Spleen (tissue), 11 donors: ENCODE results near the gene CPE. TPM values are rescaled to one million over a fixed set of nuclear protein-coding genes. Genes with fewer than 3 reads are reported as not detected.

Source experiments
- DNase-seq: peaks from one replicate; pipeline ENCODE4 v3.0.0-alpha.2; 2020
- H3K27ac ChIP-seq, 8 donors: fragments of 200-600 bp; sonication (generic) in 7 of 8; 1 replicate in 4 of 8; 2 replicates in 4 of 8; pipeline versions ENCODE4 v1.5.0 to v1.8.0; 2016 to 2021; ENCODE audit warnings: inconsistent platforms in 4 of 8, mild to moderate bottlenecking in 4 of 8, moderate library complexity in 1 of 8
- H3K27me3 ChIP-seq, 7 donors: fragments of 200-600 bp; sonication (generic) in 6 of 7; replicated peaks in 1 of 7; 1 replicate in 4 of 7; 2 replicates in 3 of 7; pipeline versions ENCODE4 v1.5.0 to v1.8.0; 2016 to 2021; ENCODE audit warnings: inconsistent platforms in 3 of 7, mild to moderate bottlenecking in 1 of 7
- H3K36me3 ChIP-seq, 6 donors: fragments of 200-600 bp; sonication (generic) in 5 of 6; 1 replicate in 4 of 6; 2 replicates in 2 of 6; pipeline versions ENCODE4 v1.5.0 to v1.8.0; 2016 to 2021; ENCODE audit warnings: inconsistent platforms in 2 of 6
- H3K4me1 ChIP-seq, 6 donors: fragments of 200-600 bp; sonication (generic) in 5 of 6; 1 replicate in 3 of 6; 2 replicates in 3 of 6; pipeline versions ENCODE4 v1.5.0 to v1.8.0; 2016 to 2021; ENCODE audit warnings: inconsistent platforms in 3 of 6
- H3K4me3 ChIP-seq, 8 donors: fragments of 200-600 bp; sonication (generic) in 7 of 8; 1 replicate in 4 of 8; 2 replicates in 4 of 8; pipeline versions ENCODE4 v1.5.0 to v1.8.0; 2016 to 2021; ENCODE audit warnings: inconsistent platforms in 4 of 8, mild to moderate bottlenecking in 4 of 8, moderate library complexity in 2 of 8
- H3K9me3 ChIP-seq, 8 donors: fragments of 200-600 bp; sonication (generic) in 7 of 8; 1 replicate in 4 of 8; 2 replicates in 4 of 8; pipeline versions ENCODE4 v1.5.0 to v1.8.0; 2016 to 2021; ENCODE audit warnings: inconsistent platforms in 4 of 8
- POLR2A ChIP-seq, 3 donors: fragments of 450-650 bp; IDR thresholded peaks; one replicate each; pipeline ENCODE4 v1.5.1; 2017; ENCODE audit warnings: antibody characterized with exemption in 3 of 3, mild to moderate bottlenecking in 1 of 3
- POLR2AphosphoS5 ChIP-seq, 3 donors: sonication (generic); formaldehyde crosslinking; IDR thresholded peaks; one replicate each; pipeline ENCODE4 v1.5.1; 2017; ENCODE audit warnings: antibody characterized with exemption in 3 of 3
- WGBS, 5 donors: extraction: QIAGEN DNeasy Blood & Tissue Kit in 3 of 5; methylation state at CpG; one replicate each; pipeline versions ENCODE4 v1.1.5 to v1.1.7; 2013 to 2018; 5-methylcytosine and 5-hydroxymethylcytosine counted together
- intact Hi-C: fragments of 100-400 bp; cut with DNase I; formaldehyde crosslinking; loops from one replicate; pipeline ENCODE4 v1.15.0; 2023; ENCODE audit warnings: low total_unique reads
- polyA plus RNA-seq, 3 donors: library from polyadenylated mRNA; stranded (reverse); fragments of 200-250 nt; gene quantifications; one replicate each; pipeline ENCODE4 v1.2.1, GENCODE V29; 2013
- total RNA-seq, 7 donors: library from RNA; depleted of rRNA in 3 of 7; stranded (reverse); fragments of >200 nt in 3 of 7; fragmentation: NEBNext Ultra II Directional in 4 of 7; extraction: Animal tissue kit (Norgen Biotek cat#: 25700) in 4 of 7; gene quantifications; one replicate each; pipeline versions ENCODE4 v1.1.0 to v1.2.1, GENCODE V29; 2016 to 2021
- TF ChIP-seq, protein P1 (sequence below), 11 experiments: fragments of 200-600 bp in 7 of 11; fragments of 450-650 bp in 4 of 11; sonication (generic) in 4 of 11; IDR thresholded peaks in 8 of 11; conservative IDR thresholded peaks in 3 of 11; 1 replicate in 7 of 11; 2 replicates in 4 of 11; pipeline versions ENCODE4 v1.4.0 to v1.8.0; 2016 to 2021; ENCODE audit warnings: antibody characterized with exemption in 11 of 11, inconsistent platforms in 4 of 11, mild to moderate bottlenecking in 1 of 11
- donor health status: healthy with polysubstance abuse.
- donor health status: DM: no; HTN: no; CAD: no; lungs with moderate emphysema.
- donor health status: DM: no; HTN: no; CAD: no.
- donor health status: Bipolar disorder and iron deficiency.
- donor health status: healthy.
- donor health status: DM: no; HTN: no; CAD: no.
- donor health status: DM: yes; HTN: yes; CAD: no.

Gene CPE
- total and polyA plus RNA-seq, 10 donors: 1.5 to 9.8 (median 6.2) TPM

GRCh38 chr4:165375465-165375864, 3.3 kb upstream of the CPE start:
- Histone ChIP-seq H3K27ac (no peak overlapping the region), H3K4me3 (no peak overlapping the region), H3K9me3 (peaks cover 0 to 9% (median 0%) of the 10 kb centered on the region in 8 donors), H3K36me3 (no peaks in the 10 kb centered on the region), H3K4me1 (peaks cover 0 to 14% (median 12%) of the 10 kb centered on the region in 6 donors), H3K27me3 (peaks cover 0 to 58% (median 32%) of the 10 kb centered on the region in 7 donors)
- TF ChIP-seq POLR2AphosphoS5 (IDR thresholded peaks at IDR 0.05) (no peak), POLR2A (IDR thresholded peaks at IDR 0.05) (no peak)
- TF ChIP-seq, protein P1, sequence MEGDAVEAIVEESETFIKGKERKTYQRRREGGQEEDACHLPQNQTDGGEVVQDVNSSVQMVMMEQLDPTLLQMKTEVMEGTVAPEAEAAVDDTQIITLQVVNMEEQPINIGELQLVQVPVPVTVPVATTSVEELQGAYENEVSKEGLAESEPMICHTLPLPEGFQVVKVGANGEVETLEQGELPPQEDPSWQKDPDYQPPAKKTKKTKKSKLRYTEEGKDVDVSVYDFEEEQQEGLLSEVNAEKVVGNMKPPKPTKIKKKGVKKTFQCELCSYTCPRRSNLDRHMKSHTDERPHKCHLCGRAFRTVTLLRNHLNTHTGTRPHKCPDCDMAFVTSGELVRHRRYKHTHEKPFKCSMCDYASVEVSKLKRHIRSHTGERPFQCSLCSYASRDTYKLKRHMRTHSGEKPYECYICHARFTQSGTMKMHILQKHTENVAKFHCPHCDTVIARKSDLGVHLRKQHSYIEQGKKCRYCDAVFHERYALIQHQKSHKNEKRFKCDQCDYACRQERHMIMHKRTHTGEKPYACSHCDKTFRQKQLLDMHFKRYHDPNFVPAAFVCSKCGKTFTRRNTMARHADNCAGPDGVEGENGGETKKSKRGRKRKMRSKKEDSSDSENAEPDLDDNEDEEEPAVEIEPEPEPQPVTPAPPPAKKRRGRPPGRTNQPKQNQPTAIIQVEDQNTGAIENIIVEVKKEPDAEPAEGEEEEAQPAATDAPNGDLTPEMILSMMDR (IDR thresholded peaks at IDR 0.05 in 8 of 11, conservative IDR thresholded peaks at IDR 0.05 in 3 of 11): no peak
- 77 to 85% (median 83%) methylated on average over 2 of the region's 2 CpGs for WGBS, 5 donors
- no peak for DNase-seq
- intact Hi-C loops: no loop called here

DNA sequence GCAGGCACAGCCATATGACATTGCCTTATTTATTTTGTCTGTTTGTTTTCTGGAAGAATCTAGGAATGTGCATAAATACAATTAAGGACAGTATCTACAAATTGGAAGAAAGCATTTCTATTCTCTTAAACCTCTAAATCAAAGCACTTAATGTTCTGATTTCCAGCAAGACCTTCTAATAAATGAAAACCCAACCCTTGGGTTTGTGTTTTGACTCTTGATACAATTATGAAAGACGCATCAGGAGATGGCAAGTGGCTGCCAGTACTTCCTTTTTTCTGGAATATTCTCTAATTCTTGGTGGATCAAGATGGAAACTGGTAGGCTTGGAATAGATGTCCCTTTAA, 437 bp upstream of the CPE start:
- Histone ChIP-seq H3K36me3 (no peaks in the 10 kb centered on the region), H3K4me1 (peaks cover 0 to 14% (median 12%) of the 10 kb centered on the region in 6 donors), H3K4me3 (peak overlapping the region; percentile 25 to 70 (median 41)), H3K27me3 (peaks cover 0 to 58% (median 33%) of the 10 kb centered on the region in 7 donors), H3K9me3 (peaks cover 0 to 9% (median 0%) of the 10 kb centered on the region in 8 donors), H3K27ac (peak overlapping the region in 2 of 8 donors; percentile 19 to 26)
- no peak for DNase-seq
- WGBS, 5 donors: 46 to 74% (median 65%) methylated on average over 1 of the region's 1 CpG
- intact Hi-C loops: no loop called here
- TF ChIP-seq, protein P1 (IDR thresholded peaks at IDR 0.05 in 8 of 11, conservative IDR thresholded peaks at IDR 0.05 in 3 of 11): no peak
- no peak for TF ChIP-seq POLR2AphosphoS5 (IDR thresholded peaks at IDR 0.05)
- TF ChIP-seq POLR2A (IDR thresholded peaks at IDR 0.05): no peak

- peaks cover 0 to 14% (median 12%) of the 10 kb centered on the region in 6 donors for H3K4me1 ChIP-seq
- peak overlapping the region in 5 of 8 donors; percentile 25 to 70 (median 44) for H3K4me3 ChIP-seq
- intact Hi-C loops: no loop called here
- WGBS, 5 donors: 73 to 86% (median 80%) methylated on average over 11 of the region's 11 CpGs
- H3K36me3 ChIP-seq: no peaks in the 10 kb centered on the region
- H3K27me3 ChIP-seq: peaks cover 0 to 57% (median 33%) of the 10 kb centered on the region in 7 donors
- DNase-seq: no peak
- TF ChIP-seq POLR2AphosphoS5 (IDR thresholded peaks at IDR 0.05) (no peak), POLR2A (IDR thresholded peaks at IDR 0.05) (no peak)
- TF ChIP-seq, protein P1 (IDR thresholded peaks at IDR 0.05 in 8 of 11, conservative IDR thresholded peaks at IDR 0.05 in 3 of 11): no peak
- H3K9me3 ChIP-seq: no peaks in the 10 kb centered on the region
- no peak overlapping the region for H3K27ac ChIP-seq
Observed at GRCh38 chr4:165379678-165380064, 863 bp downstream of the CPE start.

GRCh38 chr4:165380805-165381204, 2.0 kb downstream of the CPE start:
- H3K27me3 ChIP-seq: peaks cover 0 to 46% (median 33%) of the 10 kb centered on the region in 7 donors
- no peaks in the 10 kb centered on the region for H3K9me3 ChIP-seq
- intact Hi-C loops: no loop called here

More at GRCh38 chr4:165380805-165381204, 2.0 kb downstream of the CPE start:
- no peak for DNase-seq
- TF ChIP-seq, protein P1 (IDR thresholded peaks at IDR 0.05 in 8 of 11, conservative IDR thresholded peaks at IDR 0.05 in 3 of 11): no peak
- TF ChIP-seq POLR2AphosphoS5 (IDR thresholded peaks at IDR 0.05) (no peak), POLR2A (IDR thresholded peaks at IDR 0.05) (no peak)
- Histone ChIP-seq H3K27ac (no peak overlapping the region), H3K4me3 (no peak overlapping the region), H3K4me1 (peaks cover 0 to 14% (median 12%) of the 10 kb centered on the region in 6 donors), H3K36me3 (no peaks in the 10 kb centered on the region)
- WGBS, 5 donors: 91 to 100% (median 96%) methylated on average over 1 of the region's 1 CpG
